Retinal pigment epithelial cell (primary cell): ENCODE measurements around the gene PPFIA2.
"Not testable (repeated sequence)": the region's sequence is repeated elsewhere in the genome, so short reads cannot be mapped to it uniquely, and the experiment has no call there.

ENCODE experiments used
- DNase-seq: peaks from one replicate; pipeline ENCODE4 v3.0.0-alpha.2; 2010; ENCODE audit warnings: low read depth
- H3K4me3 ChIP-seq: 2 replicates; pipeline ENCODE4 v1.5.1; 2011; ENCODE audit warnings: mild to moderate bottlenecking, low read length, control low read depth, moderate library complexity
- TF ChIP-seq, protein P1 (sequence below): conservative IDR thresholded peaks from 2 replicates; pipeline ENCODE4 v1.5.1; 2011; ENCODE audit warnings: low read depth, low read length, control low read depth, inconsistent platforms

PPFIA2 gene

DNA sequence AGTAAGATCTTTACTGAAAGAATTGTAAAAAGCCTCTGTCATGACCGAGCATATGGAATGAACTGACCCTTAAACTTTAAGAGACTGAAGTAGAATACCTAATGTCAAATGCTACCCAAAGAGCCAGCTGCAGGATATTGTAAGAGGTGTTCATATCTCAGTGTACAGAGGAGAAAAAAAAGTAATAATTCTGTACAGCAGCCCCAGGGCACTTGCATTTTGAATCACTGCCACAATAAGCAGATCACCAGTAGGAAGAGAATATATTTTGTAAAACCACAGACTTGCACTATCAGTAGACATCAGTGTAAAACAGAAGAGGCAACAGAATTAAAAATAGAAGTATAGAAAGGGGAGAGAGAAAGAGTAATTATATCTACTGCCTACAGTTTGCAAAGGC lies 162.6 kb downstream of the PPFIA2 start:
- DNase-seq: no peak
- H3K4me3 ChIP-seq: no peak overlapping the region
- TF ChIP-seq, protein P1, sequence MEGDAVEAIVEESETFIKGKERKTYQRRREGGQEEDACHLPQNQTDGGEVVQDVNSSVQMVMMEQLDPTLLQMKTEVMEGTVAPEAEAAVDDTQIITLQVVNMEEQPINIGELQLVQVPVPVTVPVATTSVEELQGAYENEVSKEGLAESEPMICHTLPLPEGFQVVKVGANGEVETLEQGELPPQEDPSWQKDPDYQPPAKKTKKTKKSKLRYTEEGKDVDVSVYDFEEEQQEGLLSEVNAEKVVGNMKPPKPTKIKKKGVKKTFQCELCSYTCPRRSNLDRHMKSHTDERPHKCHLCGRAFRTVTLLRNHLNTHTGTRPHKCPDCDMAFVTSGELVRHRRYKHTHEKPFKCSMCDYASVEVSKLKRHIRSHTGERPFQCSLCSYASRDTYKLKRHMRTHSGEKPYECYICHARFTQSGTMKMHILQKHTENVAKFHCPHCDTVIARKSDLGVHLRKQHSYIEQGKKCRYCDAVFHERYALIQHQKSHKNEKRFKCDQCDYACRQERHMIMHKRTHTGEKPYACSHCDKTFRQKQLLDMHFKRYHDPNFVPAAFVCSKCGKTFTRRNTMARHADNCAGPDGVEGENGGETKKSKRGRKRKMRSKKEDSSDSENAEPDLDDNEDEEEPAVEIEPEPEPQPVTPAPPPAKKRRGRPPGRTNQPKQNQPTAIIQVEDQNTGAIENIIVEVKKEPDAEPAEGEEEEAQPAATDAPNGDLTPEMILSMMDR: no peak

DNA sequence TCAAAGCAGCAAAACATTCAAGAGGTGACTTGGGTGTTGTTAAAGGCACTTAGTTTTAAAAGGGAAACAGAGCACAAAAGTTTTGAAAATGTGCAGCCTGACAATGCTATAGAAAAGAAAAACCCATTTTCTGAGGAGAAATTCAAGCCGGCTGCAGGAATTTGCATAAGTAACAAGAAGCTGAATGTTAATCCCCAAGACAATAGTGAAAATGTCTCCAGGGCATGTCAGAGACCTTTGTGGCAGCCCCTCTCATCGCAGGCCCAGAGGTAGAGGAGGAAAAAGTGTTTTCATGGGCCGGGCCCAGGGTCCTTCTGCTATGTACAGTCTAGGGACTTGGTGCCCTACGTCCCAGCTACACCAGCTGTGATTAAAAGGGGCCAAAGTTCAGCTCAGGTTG lies 167.9 kb downstream of the PPFIA2 start:
- TF ChIP-seq, protein P1: no peak
- no peak overlapping the region for H3K4me3 ChIP-seq
- no peak for DNase-seq

DNA sequence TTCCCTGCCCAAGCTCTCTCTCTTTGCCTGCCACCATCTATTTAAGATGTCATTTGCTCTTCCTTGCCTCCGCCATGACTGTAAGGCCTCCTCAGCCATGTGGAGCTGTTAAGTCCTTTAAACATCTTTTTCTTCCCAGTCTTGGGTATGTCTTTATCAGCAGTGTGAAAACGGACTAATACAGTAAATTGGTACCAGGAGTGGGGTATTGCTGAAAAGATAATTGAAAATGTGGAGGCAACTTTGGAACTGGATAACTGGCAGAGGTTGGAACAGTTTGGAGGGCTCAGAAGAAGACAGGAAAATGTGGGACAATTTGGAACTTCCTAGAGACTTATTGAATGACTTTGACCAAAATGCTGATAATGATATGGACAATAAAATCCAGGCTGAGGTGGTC lies 168.4 kb downstream of the PPFIA2 start:
- not testable (repeated sequence) for H3K4me3 ChIP-seq, DNase-seq

DNA sequence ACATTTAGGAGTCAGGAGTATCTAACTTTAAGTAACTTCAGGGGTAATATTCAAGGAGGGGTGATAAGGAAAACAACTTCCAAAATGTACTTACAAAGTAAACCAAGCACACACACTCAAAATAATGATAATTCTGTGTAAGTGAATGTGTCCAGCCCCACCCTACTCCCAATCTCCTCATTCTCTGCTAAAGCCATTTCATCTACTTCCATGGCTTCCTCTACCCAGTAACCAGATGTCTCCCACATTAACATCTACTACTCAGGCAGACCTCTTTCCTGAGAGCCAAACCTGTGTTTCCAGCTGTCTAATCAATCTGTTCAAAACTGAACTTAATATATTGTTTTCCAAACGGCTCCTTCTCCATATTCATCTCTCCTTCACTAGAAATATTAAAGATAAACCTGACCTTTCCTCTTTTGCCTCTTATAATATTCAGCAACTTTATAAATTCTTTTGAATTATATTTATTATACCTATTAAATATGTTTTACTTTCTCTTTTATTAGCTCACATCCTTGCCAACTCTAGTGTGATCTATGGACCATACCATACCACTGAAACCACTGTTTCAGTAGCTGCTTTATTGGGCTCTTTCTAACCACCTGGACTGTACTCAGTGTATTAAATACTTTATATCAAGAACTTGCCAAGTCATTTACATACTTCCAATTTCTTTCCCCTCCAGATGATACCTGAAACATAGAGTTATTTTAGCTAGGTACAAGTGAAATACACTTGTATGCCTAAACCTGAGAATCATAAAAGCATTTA lies 170.7 kb downstream of the PPFIA2 start:
- no peak overlapping the region for H3K4me3 ChIP-seq
- DNase-seq: no peak
- TF ChIP-seq, protein P1: no peak

DNA sequence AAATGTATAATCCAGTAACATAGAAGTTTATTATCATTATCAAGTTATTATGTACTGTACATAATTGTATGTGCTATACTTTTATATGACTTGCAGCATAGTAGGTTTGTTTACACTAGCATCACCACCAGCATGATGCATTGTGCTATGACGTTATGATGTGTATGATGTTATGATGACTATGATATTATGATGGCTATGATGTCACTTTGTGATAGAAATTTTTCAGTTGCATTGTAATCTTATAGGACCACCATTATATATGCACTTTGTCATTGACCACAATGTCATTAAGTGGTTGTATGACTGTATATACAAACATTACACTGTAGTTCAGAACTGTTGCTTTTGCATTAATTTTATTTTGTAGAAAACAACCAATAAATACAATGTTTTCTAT lies 173.4 kb downstream of the PPFIA2 start:
- H3K4me3 ChIP-seq: no peak overlapping the region
- no peak for DNase-seq
- TF ChIP-seq, protein P1: no peak

DNA sequence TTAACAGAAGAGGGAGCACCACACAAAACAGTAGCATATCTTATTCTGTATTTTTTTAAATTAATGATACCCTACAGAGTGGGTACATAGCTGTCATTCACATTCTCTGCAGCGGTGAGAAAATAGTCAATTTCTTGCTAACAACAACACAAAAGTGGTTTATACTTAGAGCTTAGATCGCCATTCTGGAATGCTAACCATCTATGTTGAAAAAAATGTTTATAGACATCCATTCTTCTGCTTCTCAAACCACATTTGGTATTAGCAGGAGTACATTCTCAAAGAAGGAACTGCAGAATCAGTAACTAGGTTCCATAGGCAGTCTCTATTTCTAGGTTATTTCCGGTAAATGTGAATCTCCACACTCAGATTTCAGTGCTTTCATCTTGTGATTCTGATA lies 185.9 kb downstream of the PPFIA2 start:
- TF ChIP-seq, protein P1: no peak
- DNase-seq: peak; percentile 16
- H3K4me3 ChIP-seq: no peak overlapping the region

DNA sequence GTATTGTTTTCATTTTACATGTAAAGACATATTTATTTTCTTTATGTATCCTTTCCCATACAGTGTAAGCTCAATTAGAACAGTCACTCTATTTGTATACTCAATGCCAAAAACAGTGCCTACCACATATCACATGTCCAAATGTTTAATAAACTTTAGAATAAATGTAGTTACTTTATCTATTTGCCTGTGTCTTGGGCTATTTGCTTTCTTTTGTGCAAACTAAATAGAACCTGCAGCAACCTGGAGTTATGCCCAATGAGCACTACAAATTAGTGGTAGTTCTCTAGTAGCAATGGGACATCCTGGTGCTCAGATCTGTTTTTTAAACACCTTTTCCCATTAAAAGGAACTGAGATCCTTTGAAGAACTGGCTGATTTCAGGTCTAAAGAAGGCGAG lies 186.7 kb downstream of the PPFIA2 start:
- TF ChIP-seq, protein P1: no peak
- H3K4me3 ChIP-seq: no peak overlapping the region
- no peak for DNase-seq
